Thoracic aorta (tissue), 2 donors: ENCODE results near the gene ATP2B2. TPM values are rescaled to one million over a fixed set of nuclear protein-coding genes. Genes with fewer than 3 reads are reported as not detected.

Source experiments
- ATAC-seq: fragments of 150-250 bp; one replicate; pipeline ENCODE4 v1.8.0; 2017; ENCODE audit warnings: low read depth; ENCODE audit not compliant: insufficient number of reproducible peaks, low FRiP score
- DNase-seq: peaks from one replicate; pipeline ENCODE4 v3.0.0-alpha.2; 2020; ENCODE audit warnings: low spot score
- H3K27ac ChIP-seq, 2 donors: fragments of 200-600 bp; sonication (generic); 1 replicate in 1 of 2; 2 replicates in 1 of 2; pipeline ENCODE4 v1.5.1; 2016; ENCODE audit warnings: mild to moderate bottlenecking in 2 of 2, moderate library complexity in 2 of 2
- H3K27me3 ChIP-seq: fragments of 200-600 bp; sonication (generic); replicated peaks from 2 replicates; pipeline ENCODE4 v1.6.0; 2016; ENCODE audit warnings: mild to moderate bottlenecking; ENCODE audit not compliant: insufficient read depth
- H3K36me3 ChIP-seq: fragments of 200-600 bp; sonication (generic); one replicate; pipeline ENCODE4 v1.5.1; 2016
- H3K4me1 ChIP-seq, 2 donors: fragments of 200-600 bp; sonication (generic); 1 replicate in 1 of 2; 2 replicates in 1 of 2; pipeline versions ENCODE4 v1.5.1 to v1.6.0; 2016; ENCODE audit warnings: low read depth in 2 of 2, mild to moderate bottlenecking in 1 of 2; ENCODE audit not compliant: control insufficient read depth in 1 of 2
- H3K4me3 ChIP-seq: fragments of 200-600 bp; sonication (generic); 2 replicates; pipeline ENCODE4 v1.5.1; 2016; ENCODE audit warnings: mild to moderate bottlenecking
- H3K9me3 ChIP-seq: fragments of 200-600 bp; sonication (generic); 2 replicates; pipeline ENCODE4 v1.5.1; 2016
- CTCF ChIP-seq: fragments of 200-600 bp; sonication (generic); IDR thresholded peaks from one replicate; pipeline ENCODE4 v1.5.1; 2019; ENCODE audit warnings: antibody characterized with exemption
- total RNA-seq, 2 donors: library from RNA; depleted of rRNA; stranded (reverse); fragments of >200 nt; gene quantifications; one replicate each; pipeline versions ENCODE4 v1.1.0 to v1.2.3, GENCODE V29; 2016

The ATP2B2 gene
- total RNA-seq, 2 donors from 2014 or later = not detected

GRCh38 chr3:10359761-10360161 lies 145.6 kb downstream of the ATP2B2 start:
- DNase-seq (no peak), ATAC-seq (no peak)
- Histone ChIP-seq H3K4me1 (peaks cover 0 to 10% of the 10 kb centered on the region in 2 donors), H3K27ac (no peak overlapping the region), H3K36me3 (no peaks in the 10 kb centered on the region), H3K4me3 (no peak overlapping the region), H3K27me3 (no peaks in the 10 kb centered on the region), H3K9me3 (no peaks in the 10 kb centered on the region)
- TF ChIP-seq CTCF = no peak

- ATAC-seq = no peak
Observed at GRCh38 chr3:10358309-10358980, 146.9 kb downstream of the ATP2B2 start.

GRCh38 chr3:10357592-10358308 lies 147.6 kb downstream of the ATP2B2 start:
- Histone ChIP-seq H3K27ac (no peak overlapping the region), H3K27me3 (no peaks in the 10 kb centered on the region), H3K9me3 (no peaks in the 10 kb centered on the region), H3K36me3 (no peaks in the 10 kb centered on the region), H3K4me3 (no peak overlapping the region), H3K4me1 (peaks cover 3 to 24% of the 10 kb centered on the region in 2 donors)
- DNase-seq (no peak), ATAC-seq (peak; percentile 63)
- no peak for TF ChIP-seq CTCF

More at GRCh38 chr3:10358309-10358980, 146.9 kb downstream of the ATP2B2 start:
- Histone ChIP-seq H3K27me3 (no peaks in the 10 kb centered on the region), H3K4me3 (no peak overlapping the region), H3K36me3 (no peaks in the 10 kb centered on the region), H3K27ac (no peak overlapping the region), H3K9me3 (no peaks in the 10 kb centered on the region), H3K4me1 (peaks cover 3 to 22% of the 10 kb centered on the region in 2 donors)
- no peak for TF ChIP-seq CTCF
- DNase-seq = no peak

- Histone ChIP-seq H3K4me3 (no peak overlapping the region), H3K27ac (no peak overlapping the region), H3K36me3 (no peaks in the 10 kb centered on the region), H3K27me3 (no peaks in the 10 kb centered on the region), H3K9me3 (no peaks in the 10 kb centered on the region), H3K4me1 (peaks cover 3 to 24% of the 10 kb centered on the region in 2 donors)
- ATAC-seq = no peak
- DNase-seq = no peak
- TF ChIP-seq CTCF = no peak
Observed at GRCh38 chr3:10357095-10357494, 148.3 kb downstream of the ATP2B2 start.

- no peaks in the 10 kb centered on the region for H3K27me3 ChIP-seq
- DNase-seq (no peak), ATAC-seq (no peak)
- no peak overlapping the region for H3K4me3 ChIP-seq
- no peak overlapping the region for H3K27ac ChIP-seq
- peaks cover 3 to 24% of the 10 kb centered on the region in 2 donors for H3K4me1 ChIP-seq
- H3K9me3 ChIP-seq = no peaks in the 10 kb centered on the region
- no peak for TF ChIP-seq CTCF
- H3K36me3 ChIP-seq = no peaks in the 10 kb centered on the region
Observed at GRCh38 chr3:10356461-10356981, 148.9 kb downstream of the ATP2B2 start.
